ENCODE measurements around the gene NBEA.

GRCh38 chr13:35475960-35476943 lies 534.2 kb downstream of the NBEA start, which contains the start of gene MAB21L1:
- TF ChIP-seq MAX (IDR thresholded peaks at IDR 0.05), result no peak
- TF ChIP-seq TAF1 (IDR thresholded peaks at IDR 0.05; ENCODE audit: low read depth), result no peak
- TF ChIP-seq EP300 (IDR thresholded peaks at IDR 0.05; ENCODE audit: borderline replicate concordance), result no peak
- no peak for TF ChIP-seq TCF12 (IDR thresholded peaks at IDR 0.05; ENCODE audit: low read depth)
- TF ChIP-seq CREB1 (IDR thresholded peaks at IDR 0.05; ENCODE audit: low read depth), result no peak
- TF ChIP-seq REST (IDR thresholded peaks at IDR 0.05; ENCODE audit: low read depth), result no peak
- no peak for TF ChIP-seq YY1 (IDR thresholded peaks at IDR 0.05; ENCODE audit: low read depth)
- no peak for TF ChIP-seq USF1 (IDR thresholded peaks at IDR 0.05)
- TF ChIP-seq ZBTB7A (IDR thresholded peaks at IDR 0.05; ENCODE audit: low read depth), result no peak
- TF ChIP-seq RAD21 (IDR thresholded peaks at IDR 0.05; ENCODE audit: low read depth), result no peak
- TF ChIP-seq NFIC (IDR thresholded peaks at IDR 0.05), result no peak
- TF ChIP-seq TEAD4 (IDR thresholded peaks at IDR 0.05), result no peak
- no peak for TF ChIP-seq EGR1 (IDR thresholded peaks at IDR 0.05)
- TF ChIP-seq CEBPB (IDR thresholded peaks at IDR 0.05), result no peak

Measured in Ishikawa (cell line).